ENCODE measurements around the gene SCYGR6. TPM values are rescaled to one million over a fixed set of nuclear protein-coding genes. Genes with fewer than 3 reads are reported as not detected.

The SCYGR6 gene, protein sequence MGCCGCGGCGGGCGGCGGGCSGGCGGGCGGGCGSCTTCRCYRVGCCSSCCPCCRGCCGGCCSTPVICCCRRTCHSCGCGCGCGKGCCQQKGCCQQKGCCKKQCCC
- total RNA-seq, result not detected

DNA sequence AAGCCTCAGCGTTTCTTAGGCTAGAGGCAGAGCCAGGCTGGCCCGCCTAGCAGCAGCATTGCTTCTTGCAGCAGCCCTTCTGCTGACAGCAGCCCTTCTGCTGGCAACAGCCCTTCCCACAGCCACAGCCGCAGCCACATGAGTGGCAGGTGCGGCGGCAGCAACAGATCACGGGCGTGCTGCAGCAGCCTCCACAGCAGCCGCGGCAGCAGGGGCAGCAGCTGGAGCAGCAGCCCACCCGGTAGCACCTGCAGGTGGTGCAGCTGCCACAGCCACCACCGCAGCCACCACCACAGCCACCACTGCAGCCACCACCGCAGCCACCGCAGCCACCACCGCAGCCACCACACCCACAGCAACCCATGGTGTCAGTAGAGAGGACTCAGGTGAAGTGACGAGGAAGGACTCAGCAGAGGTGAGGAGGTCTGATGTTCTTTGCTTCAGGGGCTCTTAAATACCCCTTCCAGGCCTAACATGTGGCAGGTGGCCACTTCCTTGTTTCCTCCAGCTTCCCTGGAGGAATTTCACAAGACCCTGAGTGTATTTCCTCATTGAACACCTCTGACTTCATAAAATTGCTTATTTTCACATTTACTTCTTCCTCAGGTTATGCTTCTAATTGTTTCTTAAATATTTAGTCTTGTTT lies at the start of gene SCYGR6:
Gene SCYGR6, minus strand, starts transcription at position 364 of the 646 bp plus-strand sequence. Its CDS starts 0 bp downstream, at position 364.
- H3K4me3 ChIP-seq, result no peak within 1 kb of the TSS
- no peak for DNase-seq (ENCODE audit: low spot score in 2 of 2)
- no peaks in the 10 kb centered on the region for H3K27me3 ChIP-seq
- H3K4me1 ChIP-seq, result no peaks in the 10 kb centered on the region
- TF ChIP-seq POLR2A (IDR thresholded peaks at IDR 0.05), result no peak
- TF ChIP-seq EP300 (IDR thresholded peaks at IDR 0.05), result no peak
- TF ChIP-seq, protein P1, sequence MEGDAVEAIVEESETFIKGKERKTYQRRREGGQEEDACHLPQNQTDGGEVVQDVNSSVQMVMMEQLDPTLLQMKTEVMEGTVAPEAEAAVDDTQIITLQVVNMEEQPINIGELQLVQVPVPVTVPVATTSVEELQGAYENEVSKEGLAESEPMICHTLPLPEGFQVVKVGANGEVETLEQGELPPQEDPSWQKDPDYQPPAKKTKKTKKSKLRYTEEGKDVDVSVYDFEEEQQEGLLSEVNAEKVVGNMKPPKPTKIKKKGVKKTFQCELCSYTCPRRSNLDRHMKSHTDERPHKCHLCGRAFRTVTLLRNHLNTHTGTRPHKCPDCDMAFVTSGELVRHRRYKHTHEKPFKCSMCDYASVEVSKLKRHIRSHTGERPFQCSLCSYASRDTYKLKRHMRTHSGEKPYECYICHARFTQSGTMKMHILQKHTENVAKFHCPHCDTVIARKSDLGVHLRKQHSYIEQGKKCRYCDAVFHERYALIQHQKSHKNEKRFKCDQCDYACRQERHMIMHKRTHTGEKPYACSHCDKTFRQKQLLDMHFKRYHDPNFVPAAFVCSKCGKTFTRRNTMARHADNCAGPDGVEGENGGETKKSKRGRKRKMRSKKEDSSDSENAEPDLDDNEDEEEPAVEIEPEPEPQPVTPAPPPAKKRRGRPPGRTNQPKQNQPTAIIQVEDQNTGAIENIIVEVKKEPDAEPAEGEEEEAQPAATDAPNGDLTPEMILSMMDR (IDR thresholded peaks at IDR 0.05), result no peak
- no peak for TF ChIP-seq POLR2AphosphoS5 (IDR thresholded peaks at IDR 0.05)
- H3K27ac ChIP-seq, result no peak within 1 kb of the TSS
- H3K36me3 ChIP-seq, result no peaks in the 10 kb centered on the region
- no peaks in the 10 kb centered on the region for H3K9me3 ChIP-seq
- WGBS, result 59% methylated on average over 10 of the region's 15 CpGs

DNA sequence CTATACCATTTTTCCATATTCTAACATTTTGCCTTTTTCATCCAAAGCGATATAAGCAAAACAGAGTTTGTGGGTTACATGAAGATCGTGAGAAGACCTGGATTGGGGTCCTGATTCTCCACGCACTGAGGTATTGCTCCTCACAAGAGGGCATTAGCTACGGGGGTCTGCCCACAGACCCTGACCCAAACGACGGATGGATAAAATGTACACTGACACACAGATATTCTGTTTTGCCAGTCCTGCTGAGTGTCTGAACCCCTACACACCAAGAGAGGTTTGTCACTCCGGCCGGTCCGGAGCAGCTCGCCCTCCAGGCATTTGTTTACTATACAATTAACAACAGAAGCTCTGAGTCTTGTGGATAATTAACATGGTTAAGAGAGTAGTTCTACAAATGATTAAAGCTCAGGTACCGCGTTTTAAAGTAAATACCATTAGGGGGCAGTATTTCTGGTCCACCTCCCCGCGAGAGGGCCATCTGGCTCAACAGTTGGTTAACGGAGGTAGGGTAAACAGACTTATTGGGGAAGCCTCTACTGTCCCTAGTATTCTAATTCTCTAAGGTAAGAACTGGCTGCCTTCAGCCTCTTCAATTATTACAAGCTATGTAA lies 49.6 kb upstream of the SCYGR6 start:
- no peak for DNase-seq (ENCODE audit: low spot score in 2 of 2)
- H3K27me3 ChIP-seq, result no peaks in the 10 kb centered on the region
- no peaks in the 10 kb centered on the region for H3K36me3 ChIP-seq
- H3K4me1 ChIP-seq, result no peaks in the 10 kb centered on the region
- H3K9me3 ChIP-seq, result no peaks in the 10 kb centered on the region
- TF ChIP-seq POLR2A (IDR thresholded peaks at IDR 0.05) (no peak), EP300 (IDR thresholded peaks at IDR 0.05) (no peak), POLR2AphosphoS5 (IDR thresholded peaks at IDR 0.05) (no peak)
- TF ChIP-seq, protein P1 (IDR thresholded peaks at IDR 0.05), result no peak
- whole genome bisulfite sequencing, result 70% methylated on average over 15 of the region's 15 CpGs
- H3K27ac ChIP-seq, result no peak overlapping the region
- no peak overlapping the region for H3K4me3 ChIP-seq

DNA sequence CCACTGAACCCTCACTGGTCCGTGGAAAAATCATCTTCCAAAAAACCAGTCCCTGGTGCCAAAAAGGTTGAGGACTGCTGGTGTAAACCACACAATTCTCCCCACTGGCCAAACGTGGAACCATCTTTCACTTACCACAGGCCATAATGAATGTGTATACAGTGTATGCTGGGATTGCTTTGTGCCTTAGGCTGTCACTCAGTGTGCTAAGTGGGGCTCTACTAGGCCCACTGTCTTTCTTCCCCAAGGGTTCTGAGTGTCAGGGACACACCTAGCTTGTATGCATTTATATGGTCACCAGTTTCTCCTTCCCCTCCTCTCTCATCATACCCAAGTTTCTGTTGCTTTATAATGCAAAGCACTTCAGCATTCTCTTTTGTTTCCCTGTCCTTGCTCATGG lies 48.4 kb upstream of the SCYGR6 start:
- Histone ChIP-seq H3K4me3 (no peak overlapping the region), H3K27me3 (no peaks in the 10 kb centered on the region), H3K4me1 (no peaks in the 10 kb centered on the region), H3K27ac (no peak overlapping the region), H3K36me3 (no peaks in the 10 kb centered on the region), H3K9me3 (no peaks in the 10 kb centered on the region)
- 39% methylated on average over 2 of the region's 2 CpGs for WGBS
- no peak for DNase-seq (ENCODE audit: low spot score in 2 of 2)
- TF ChIP-seq, protein P1 (IDR thresholded peaks at IDR 0.05), result no peak
- TF ChIP-seq EP300 (IDR thresholded peaks at IDR 0.05) (no peak), POLR2AphosphoS5 (IDR thresholded peaks at IDR 0.05) (no peak), POLR2A (IDR thresholded peaks at IDR 0.05) (no peak)

DNA sequence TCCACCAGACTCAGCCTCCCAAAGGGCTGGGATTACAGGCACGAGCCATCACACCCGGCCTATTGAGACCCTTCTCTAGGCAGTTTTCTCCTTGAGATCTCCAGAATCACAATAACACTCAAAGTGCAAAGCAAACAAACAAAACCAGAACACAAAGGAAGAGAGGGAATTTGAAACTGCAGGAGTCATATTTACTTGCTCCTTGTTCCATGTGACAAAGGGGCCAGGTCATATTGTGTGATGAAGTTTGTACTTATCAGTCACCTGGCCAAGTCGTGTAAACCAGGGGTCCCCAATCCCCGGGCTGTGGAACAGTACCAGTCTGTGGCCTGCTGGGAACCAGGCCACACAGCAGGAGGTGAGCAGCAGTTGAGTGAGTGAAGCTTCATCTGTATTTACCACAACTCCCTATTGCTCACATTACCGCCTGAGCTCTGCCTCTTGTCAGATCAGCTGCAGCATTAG lies 47.7 kb upstream of the SCYGR6 start:
- H3K4me1 ChIP-seq, result no peaks in the 10 kb centered on the region
- WGBS, result 88% methylated on average over 5 of the region's 5 CpGs
- no peak overlapping the region for H3K27ac ChIP-seq
- no peaks in the 10 kb centered on the region for H3K27me3 ChIP-seq
- H3K9me3 ChIP-seq, result no peaks in the 10 kb centered on the region
- H3K36me3 ChIP-seq, result no peaks in the 10 kb centered on the region
- H3K4me3 ChIP-seq, result no peak overlapping the region
- DNase-seq (ENCODE audit: low spot score in 2 of 2), result no peak
- no peak for TF ChIP-seq POLR2A (IDR thresholded peaks at IDR 0.05)
- no peak for TF ChIP-seq POLR2AphosphoS5 (IDR thresholded peaks at IDR 0.05)
- TF ChIP-seq EP300 (IDR thresholded peaks at IDR 0.05), result no peak

DNA sequence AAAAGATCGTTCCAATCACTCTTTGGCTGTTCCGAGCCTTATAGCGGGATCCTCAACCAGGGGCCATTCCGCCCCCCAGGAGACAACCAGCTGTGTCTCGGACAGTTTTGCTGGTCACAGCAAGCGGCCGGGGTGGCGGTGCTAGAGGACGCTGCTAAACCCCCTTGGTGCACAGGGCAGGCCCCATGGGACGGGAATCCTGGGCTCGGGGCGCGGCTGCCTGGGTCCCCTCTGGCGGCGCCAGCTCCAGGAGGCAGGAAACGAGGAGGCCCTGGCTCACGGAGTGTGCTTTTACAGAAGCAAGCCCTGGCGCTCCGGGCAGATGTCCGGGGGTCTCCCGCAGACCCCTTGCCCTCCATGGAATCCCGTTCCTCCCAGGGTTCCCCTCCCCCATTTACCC lies 43.3 kb upstream of the SCYGR6 start:
- no peaks in the 10 kb centered on the region for H3K27me3 ChIP-seq
- no peak for TF ChIP-seq POLR2A (IDR thresholded peaks at IDR 0.05)
- TF ChIP-seq EP300 (IDR thresholded peaks at IDR 0.05), result no peak
- TF ChIP-seq POLR2AphosphoS5 (IDR thresholded peaks at IDR 0.05), result no peak
- TF ChIP-seq, protein P1 (IDR thresholded peaks at IDR 0.05), result no peak
- 96% methylated on average over 9 of the region's 22 CpGs for WGBS

More for the DNA sequence above, 43.3 kb upstream of the SCYGR6 start:
- Histone ChIP-seq H3K9me3 (no peaks in the 10 kb centered on the region), H3K4me3 (no peak overlapping the region), H3K4me1 (peaks cover 6% of the 10 kb centered on the region), H3K27ac (no peak overlapping the region), H3K36me3 (no peaks in the 10 kb centered on the region)
- DNase-seq (ENCODE audit: low spot score in 2 of 2), result no peak
